B cell (primary cell): ENCODE data around the gene SPA17. TPM values are rescaled to one million over a fixed set of nuclear protein-coding genes. Genes with fewer than 3 reads are reported as not detected.

Experiments used
- ATAC-seq: fragments of 200-7000 bp; cut with Tn5 transposase; one replicate; pipeline ENCODE4 v1.10.0; 2021; ENCODE audit warnings: low read depth, mild to moderate bottlenecking, moderate number of reproducible peaks, moderate library complexity
- CTCF ChIA-PET: fragments of 350-600 bp; sonication (Branson Sonifier 250); formaldehyde crosslinking; loops from one replicate; lab custom pipeline; 2021; ENCODE audit warnings: antibody characterized with exemption, inconsistent platforms; lab: Charles Lee
- POLR2A ChIA-PET: fragments of 350-600 bp; sonication (Branson Sonifier 250); formaldehyde crosslinking; loops from one replicate; lab custom pipeline; 2021; ENCODE audit warnings: antibody characterized with exemption; lab: Charles Lee
- DNase-seq: peaks from one replicate; pipeline ENCODE4 v3.0.0; 2013
- H2AFZ ChIP-seq: 2 replicates; pipeline ENCODE4 v1.6.1; 2012; ENCODE audit warnings: mild to moderate bottlenecking, low read depth, low read length; ENCODE audit not compliant: insufficient read depth, poor library complexity, severe bottlenecking
- H3K27ac ChIP-seq, 2 donors: 1 replicate in 1 of 2; 2 replicates in 1 of 2; pipeline ENCODE4 v1.5.1; 2012 to 2013; ENCODE audit warnings: low read length in 2 of 2, mild to moderate bottlenecking in 2 of 2, moderate library complexity in 1 of 2
- H3K27me3 ChIP-seq, 4 experiments: fragments of 200-600 bp in 1 of 4; sonication (generic) in 1 of 4; replicated peaks in 1 of 4; 1 replicate in 2 of 4; 2 replicates in 2 of 4; pipeline versions ENCODE4 v1.6.1 to v1.7.0; 2013 to 2016; ENCODE audit warnings: low read length in 3 of 4, mild to moderate bottlenecking in 2 of 4, mixed read lengths in 1 of 4, moderate library complexity in 1 of 4; ENCODE audit not compliant: insufficient read depth in 4 of 4, control insufficient read depth in 3 of 4; ENCODE audit errors: control extremely low read depth in 1 of 4
- H3K36me3 ChIP-seq, 2 experiments: replicated peaks in 1 of 2; 1 replicate in 1 of 2; 2 replicates in 1 of 2; pipeline versions ENCODE4 v1.6.1 to v1.7.1; 2013; ENCODE audit warnings: low read length in 1 of 2; ENCODE audit not compliant: insufficient read depth in 2 of 2, control insufficient read depth in 1 of 2; ENCODE audit errors: control extremely low read depth in 1 of 2, extremely low read depth in 1 of 2
- H3K4me1 ChIP-seq, 2 donors: fragments of 200-600 bp in 1 of 2; sonication (generic) in 1 of 2; 1 replicate in 1 of 2; 2 replicates in 1 of 2; pipeline versions ENCODE4 v1.5.1 to v1.6.1; 2013 to 2017; ENCODE audit warnings: low read length in 2 of 2; ENCODE audit not compliant: control insufficient read depth in 2 of 2, insufficient read depth in 2 of 2
- H3K4me2 ChIP-seq: replicated peaks from 2 replicates; pipeline ENCODE3; 2012; ENCODE audit warnings: mild to moderate bottlenecking, low read depth, low read length; ENCODE audit not compliant: poor library complexity, severe bottlenecking
- H3K4me3 ChIP-seq, 5 experiments: fragments of 200-600 bp in 1 of 5; sonication (generic) in 1 of 5; 1 replicate in 3 of 5; 2 replicates in 2 of 5; pipeline versions ENCODE4 v1.5.1 to v1.7.0; 2011 to 2016; ENCODE audit warnings: low read length in 4 of 5, mild to moderate bottlenecking in 4 of 5, low read depth in 2 of 5, control low read depth in 1 of 5, moderate library complexity in 1 of 5; ENCODE audit not compliant: insufficient read depth in 1 of 5; ENCODE audit errors: control extremely low read depth in 1 of 5, extremely low read depth in 1 of 5
- H3K79me2 ChIP-seq: fragments of 200-600 bp; sonication (generic); one replicate; pipeline ENCODE4 v1.6.0; 2016; ENCODE audit warnings: low read length; ENCODE audit not compliant: control insufficient read depth, insufficient read depth
- H3K9ac ChIP-seq: fragments of 200-600 bp; sonication (generic); 2 replicates; pipeline ENCODE4 v1.6.1; 2017; ENCODE audit warnings: mild to moderate bottlenecking, low read length, moderate library complexity
- H3K9me3 ChIP-seq, 3 donors: one replicate each; pipeline versions ENCODE4 v1.6.1 to v1.7.1; 2013; ENCODE audit warnings: low read length in 2 of 3; ENCODE audit not compliant: control insufficient read depth in 2 of 3, insufficient read depth in 1 of 3; ENCODE audit errors: control extremely low read depth in 1 of 3
- H4K20me1 ChIP-seq: 2 replicates; pipeline ENCODE4 v1.6.0; 2012; ENCODE audit warnings: mild to moderate bottlenecking, low read length; ENCODE audit not compliant: insufficient read depth, control insufficient read depth, poor library complexity, severe bottlenecking
- H3K27ac Mint-ChIP-seq: one replicate; pipeline ENCODE4 v1.8.0; 2021; ENCODE audit warnings: mixed read lengths
- H3K27me3 Mint-ChIP-seq: one replicate; pipeline ENCODE4 v1.8.0; 2021; ENCODE audit warnings: mixed read lengths
- H3K4me1 Mint-ChIP-seq: one replicate; pipeline ENCODE4 v1.8.0; 2021; ENCODE audit warnings: mixed read lengths
- H3K4me3 Mint-ChIP-seq: one replicate; pipeline ENCODE4 v1.8.0; 2021; ENCODE audit warnings: mixed read lengths
- H3K9me3 Mint-ChIP-seq: one replicate; pipeline ENCODE4 v1.8.0; 2022; ENCODE audit warnings: mixed read lengths; ENCODE audit not compliant: insufficient read depth
- EZH2 ChIP-seq: IDR thresholded peaks from 2 replicates; pipeline ENCODE4 v1.6.1; 2012; ENCODE audit warnings: borderline replicate concordance, low read depth, mild to moderate bottlenecking, moderate library complexity, low read length; ENCODE audit not compliant: insufficient read depth, poor library complexity, severe bottlenecking
- WGBS: methylation state at CpG from one replicate; pipeline ENCODE4 v1.1.5; 2013; ENCODE audit warnings: missing lambda C conversion rate; ENCODE audit not compliant: insufficient coverage; 5-methylcytosine and 5-hydroxymethylcytosine counted together
- intact Hi-C: fragments of 100-400 bp; cut with micrococcal nuclease; formaldehyde crosslinking; loops from one replicate; pipeline ENCODE4 v1.10.0; 2022
- polyA plus RNA-seq: library from polyadenylated mRNA; depleted of rRNA; stranded (reverse); fragments of >200 nt; gene quantifications from 2 replicates; pipeline ENCODE4 v1.2.3, GENCODE V29; 2012
- total RNA-seq, 2 donors: library from RNA; stranded (reverse); fragments of 120-200 nt in 1 of 2; gene quantifications; 1 replicate in 1 of 2; 2 replicates in 1 of 2; pipeline versions ENCODE4 v1.2.3 to v1.2.4, GENCODE V29; 2013 to 2022
- TF ChIP-seq, protein P1 (sequence below): fragments of 200-600 bp; IDR thresholded peaks from one replicate; pipeline ENCODE4 v1.8.0; 2022; ENCODE audit warnings: antibody characterized with exemption, mild to moderate bottlenecking

SPA17 gene
- total and polyA plus RNA-seq, 2 donors (not counting 1 experiment from before 2014, with no cell fraction given) = 0.21 to 0.76 TPM

GRCh38 chr11:124728134-124728533 is 54.4 kb downstream of the SPA17 start:
- no peak overlapping the region for H3K4me2 ChIP-seq
- ATAC-seq (no peak), DNase-seq (no peak)
- Mint-ChIP-seq H3K4me1 (peaks cover 36% of the 10 kb centered on the region), H3K9me3 (no peaks in the 10 kb centered on the region), H3K4me3 (no peak overlapping the region), H3K27me3 (peaks cover 5% of the 10 kb centered on the region), H3K27ac (no peak overlapping the region)
- H3K9ac ChIP-seq = no peak overlapping the region
- no peaks in the 10 kb centered on the region for H3K27me3 ChIP-seq
- no peak overlapping the region for H2AFZ ChIP-seq
- H3K27ac ChIP-seq = no peak overlapping the region
- H3K4me1 ChIP-seq = peaks cover 26 to 27% of the 10 kb centered on the region in 2 donors
- ChIA-PET CTCF (no interaction called here), POLR2A (no interaction called here)
- TF ChIP-seq, protein P1, sequence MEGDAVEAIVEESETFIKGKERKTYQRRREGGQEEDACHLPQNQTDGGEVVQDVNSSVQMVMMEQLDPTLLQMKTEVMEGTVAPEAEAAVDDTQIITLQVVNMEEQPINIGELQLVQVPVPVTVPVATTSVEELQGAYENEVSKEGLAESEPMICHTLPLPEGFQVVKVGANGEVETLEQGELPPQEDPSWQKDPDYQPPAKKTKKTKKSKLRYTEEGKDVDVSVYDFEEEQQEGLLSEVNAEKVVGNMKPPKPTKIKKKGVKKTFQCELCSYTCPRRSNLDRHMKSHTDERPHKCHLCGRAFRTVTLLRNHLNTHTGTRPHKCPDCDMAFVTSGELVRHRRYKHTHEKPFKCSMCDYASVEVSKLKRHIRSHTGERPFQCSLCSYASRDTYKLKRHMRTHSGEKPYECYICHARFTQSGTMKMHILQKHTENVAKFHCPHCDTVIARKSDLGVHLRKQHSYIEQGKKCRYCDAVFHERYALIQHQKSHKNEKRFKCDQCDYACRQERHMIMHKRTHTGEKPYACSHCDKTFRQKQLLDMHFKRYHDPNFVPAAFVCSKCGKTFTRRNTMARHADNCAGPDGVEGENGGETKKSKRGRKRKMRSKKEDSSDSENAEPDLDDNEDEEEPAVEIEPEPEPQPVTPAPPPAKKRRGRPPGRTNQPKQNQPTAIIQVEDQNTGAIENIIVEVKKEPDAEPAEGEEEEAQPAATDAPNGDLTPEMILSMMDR = no peak
- TF ChIP-seq EZH2 = no peak
- WGBS = no CpG with 5 or more reads among the region's 2 CpGs
- H3K9me3 ChIP-seq = no peaks in the 10 kb centered on the region
- H4K20me1 ChIP-seq = no peaks in the 10 kb centered on the region
- H3K36me3 ChIP-seq = no peaks in the 10 kb centered on the region
- H3K79me2 ChIP-seq = no peaks in the 10 kb centered on the region
- intact Hi-C loops = loop anchor here (5.0 kb wide), 1 partner anchor 56 kb away; the partner anchor contains the start of genes SIAE and SPA17
- no peak overlapping the region for H3K4me3 ChIP-seq

- no peak overlapping the region for H3K27ac ChIP-seq
- WGBS = 100% methylated on average over 1 of the region's 4 CpGs
Observed at GRCh38 chr11:124729571-124729970, 55.9 kb downstream of the SPA17 start.

More at GRCh38 chr11:124729571-124729970, 55.9 kb downstream of the SPA17 start:
- H2AFZ ChIP-seq = no peak overlapping the region
- H3K9me3 ChIP-seq = no peaks in the 10 kb centered on the region
- Mint-ChIP-seq H3K4me1 (peaks cover 23% of the 10 kb centered on the region), H3K27me3 (no peaks in the 10 kb centered on the region), H3K9me3 (no peaks in the 10 kb centered on the region), H3K4me3 (no peak overlapping the region), H3K27ac (no peak overlapping the region)
- TF ChIP-seq EZH2 = no peak
- TF ChIP-seq, protein P1 = no peak
- ChIA-PET CTCF (no interaction called here), POLR2A (no interaction called here)
- intact Hi-C loops = loop anchor here (5.0 kb wide), 1 partner anchor 57 kb away; the partner anchor contains the start of genes SIAE and SPA17
- no peaks in the 10 kb centered on the region for H3K36me3 ChIP-seq
- H3K4me2 ChIP-seq = no peak overlapping the region
- H3K79me2 ChIP-seq = no peaks in the 10 kb centered on the region
- no peaks in the 10 kb centered on the region for H3K27me3 ChIP-seq
- no peaks in the 10 kb centered on the region for H4K20me1 ChIP-seq
- ATAC-seq (no peak), DNase-seq (no peak)
- peaks cover 16 to 18% of the 10 kb centered on the region in 2 donors for H3K4me1 ChIP-seq
- H3K4me3 ChIP-seq = no peak overlapping the region
- H3K9ac ChIP-seq = no peak overlapping the region
